Fibroblast of pulmonary artery (primary cell): Measurements from ENCODE around the gene PHF21A.

Experiments used
- DNase-seq: peaks from one replicate; pipeline ENCODE4 v3.0.0-alpha.2; 2010; ENCODE audit warnings: low read depth
- H3K4me3 ChIP-seq: replicated peaks from 2 replicates; pipeline ENCODE4 v1.5.1; 2011; ENCODE audit warnings: low read depth, mild to moderate bottlenecking, control low read depth, low read length, moderate library complexity
- TF ChIP-seq, protein P1 (sequence below): IDR thresholded peaks from 2 replicates; pipeline ENCODE4 v1.5.1; 2011; ENCODE audit warnings: mild to moderate bottlenecking, control low read depth, low read length, inconsistent platforms; ENCODE audit errors: missing control alignments

Gene PHF21A

DNA sequence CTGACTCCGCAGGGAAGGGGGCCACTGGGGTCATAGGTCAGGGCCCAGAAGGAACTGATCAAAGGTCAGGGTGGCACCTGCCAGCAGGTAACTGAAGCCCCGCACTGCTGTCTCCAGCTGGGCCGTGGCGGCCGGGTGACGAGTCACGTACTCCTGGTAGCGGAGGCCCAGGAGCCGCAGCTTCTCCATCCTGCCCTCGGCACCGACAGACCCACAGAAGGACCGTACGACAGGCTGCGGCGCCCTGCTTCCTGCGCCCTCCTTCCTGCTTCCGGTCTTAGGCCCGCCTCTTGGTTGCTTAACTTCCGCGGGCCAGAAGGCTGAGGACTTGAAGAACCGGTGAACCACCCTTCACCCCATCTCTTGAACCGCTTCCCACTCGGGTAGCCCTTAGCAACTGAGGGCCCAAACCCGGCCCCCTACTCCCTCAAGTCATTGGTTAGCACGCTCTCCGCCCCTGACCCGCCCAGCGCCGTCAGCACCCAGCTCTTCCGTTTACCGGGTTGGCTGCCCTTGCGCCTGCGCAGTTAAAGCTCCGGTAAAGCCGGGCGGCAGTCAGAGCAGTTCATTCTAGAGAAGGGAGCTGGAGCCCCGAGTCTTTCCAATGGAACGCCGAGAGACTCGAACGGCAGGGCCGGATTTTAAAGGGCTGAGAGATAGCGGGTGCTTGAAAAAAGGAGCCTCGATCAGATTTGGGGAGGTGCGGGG lies 203.5 kb downstream of the PHF21A start, which contains the start of gene PEX16:
Gene PEX16, minus strand, starts transcription at position 255 of the 708 bp plus-strand sequence. Its CDS starts 66 bp downstream, at position 189.
- peak within 1 kb of the TSS; percentile 99 for H3K4me3 ChIP-seq
- DNase-seq, result peak; percentile 100
- TF ChIP-seq, protein P1, sequence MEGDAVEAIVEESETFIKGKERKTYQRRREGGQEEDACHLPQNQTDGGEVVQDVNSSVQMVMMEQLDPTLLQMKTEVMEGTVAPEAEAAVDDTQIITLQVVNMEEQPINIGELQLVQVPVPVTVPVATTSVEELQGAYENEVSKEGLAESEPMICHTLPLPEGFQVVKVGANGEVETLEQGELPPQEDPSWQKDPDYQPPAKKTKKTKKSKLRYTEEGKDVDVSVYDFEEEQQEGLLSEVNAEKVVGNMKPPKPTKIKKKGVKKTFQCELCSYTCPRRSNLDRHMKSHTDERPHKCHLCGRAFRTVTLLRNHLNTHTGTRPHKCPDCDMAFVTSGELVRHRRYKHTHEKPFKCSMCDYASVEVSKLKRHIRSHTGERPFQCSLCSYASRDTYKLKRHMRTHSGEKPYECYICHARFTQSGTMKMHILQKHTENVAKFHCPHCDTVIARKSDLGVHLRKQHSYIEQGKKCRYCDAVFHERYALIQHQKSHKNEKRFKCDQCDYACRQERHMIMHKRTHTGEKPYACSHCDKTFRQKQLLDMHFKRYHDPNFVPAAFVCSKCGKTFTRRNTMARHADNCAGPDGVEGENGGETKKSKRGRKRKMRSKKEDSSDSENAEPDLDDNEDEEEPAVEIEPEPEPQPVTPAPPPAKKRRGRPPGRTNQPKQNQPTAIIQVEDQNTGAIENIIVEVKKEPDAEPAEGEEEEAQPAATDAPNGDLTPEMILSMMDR, result no peak

DNA sequence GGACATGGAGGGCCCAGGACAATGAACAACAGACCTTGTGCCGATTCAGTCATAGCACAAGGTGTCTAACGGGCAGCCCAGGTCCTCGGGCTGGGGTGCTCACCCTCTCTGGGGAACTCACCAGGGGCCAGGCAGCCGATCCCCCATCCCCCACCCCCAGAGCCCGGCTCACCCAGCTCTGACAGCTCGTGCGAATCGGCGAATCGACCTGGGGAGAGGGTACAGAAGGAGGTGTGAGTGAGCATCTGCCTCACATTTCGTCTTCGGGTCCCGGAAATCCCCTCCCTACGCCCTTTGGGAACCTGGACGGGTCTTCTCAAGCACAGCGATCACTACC lies 204.0 kb downstream of the PHF21A start:
- DNase-seq, result no peak
- TF ChIP-seq, protein P1, result no peak
- peak overlapping the region; percentile 99 for H3K4me3 ChIP-seq

DNA sequence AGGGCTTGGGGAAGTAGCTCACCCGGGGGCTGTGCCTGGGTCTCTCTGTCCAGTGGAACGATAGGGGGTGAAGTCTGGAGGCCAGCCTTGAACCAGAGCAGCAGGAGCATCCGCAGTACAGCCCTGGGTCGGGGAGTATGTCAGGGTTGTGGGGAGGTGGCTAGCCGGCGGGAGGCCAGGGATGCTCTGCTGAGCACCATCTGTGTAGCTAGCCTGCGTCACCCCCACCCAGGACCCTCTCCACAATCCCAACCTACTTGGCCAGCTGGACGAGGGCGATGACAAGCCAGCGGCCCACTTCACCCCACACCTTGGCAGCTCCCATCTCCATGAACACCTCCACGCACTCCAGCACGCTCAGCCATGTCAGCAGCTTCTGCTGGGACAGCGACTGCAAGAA lies 205.8 kb downstream of the PHF21A start:
- no peak for DNase-seq
- TF ChIP-seq, protein P1, result no peak
- H3K4me3 ChIP-seq, result no peak overlapping the region

DNA sequence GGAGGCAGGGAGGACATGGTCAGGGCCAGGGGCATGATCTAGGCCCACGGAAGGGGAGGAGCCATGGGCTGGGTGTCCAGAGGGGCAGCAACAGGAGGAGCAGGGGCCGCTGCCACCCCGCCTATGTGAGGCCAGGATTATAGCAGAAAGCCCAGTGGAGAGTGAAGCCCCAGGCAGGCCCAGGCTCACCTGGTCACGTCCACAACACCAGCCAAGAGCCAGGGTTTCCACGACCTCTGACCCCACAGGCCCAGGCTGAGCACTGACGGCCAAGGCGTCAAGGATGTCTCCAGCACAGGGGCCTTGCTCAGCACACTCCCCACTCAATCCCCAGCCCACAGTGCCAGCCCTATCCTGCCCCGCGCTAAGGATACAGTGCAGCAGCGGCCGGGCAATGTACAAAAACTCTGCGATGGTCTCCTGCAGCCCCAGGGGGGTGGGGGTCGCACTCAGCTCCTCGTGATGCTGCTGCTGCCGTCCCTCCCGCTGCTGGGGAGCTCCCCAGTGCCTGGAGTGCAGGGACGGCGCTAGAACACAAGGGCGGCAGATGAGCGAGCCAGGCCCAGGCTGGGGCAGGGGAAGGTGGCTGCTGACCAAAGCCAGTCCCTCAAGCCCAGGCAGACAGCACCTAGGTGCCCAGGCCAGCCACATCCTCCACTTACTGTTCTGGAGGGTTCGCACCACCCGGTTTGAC lies 207.2 kb downstream of the PHF21A start:
- no peak overlapping the region for H3K4me3 ChIP-seq
- TF ChIP-seq, protein P1, result no peak
- DNase-seq, result no peak

DNA sequence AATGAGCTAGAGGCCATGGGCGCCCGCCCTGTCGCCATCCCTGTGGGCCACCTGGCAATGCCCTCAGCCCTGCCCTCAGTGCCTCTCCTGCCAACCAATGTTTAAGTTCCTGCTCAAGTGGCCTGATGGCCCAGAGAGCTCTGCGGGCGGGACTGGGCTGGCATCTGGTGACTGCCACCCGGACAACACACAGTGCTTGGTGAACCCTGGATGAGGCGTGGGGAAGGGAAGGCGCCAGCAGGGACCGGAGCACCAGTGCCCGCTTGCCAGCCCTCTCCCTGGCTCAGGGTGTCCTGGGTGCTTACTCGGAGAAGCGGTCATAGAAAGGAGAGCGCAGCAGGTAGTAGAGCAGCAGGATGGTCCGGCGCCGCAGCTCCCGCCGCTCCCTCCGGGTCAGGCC lies 207.7 kb downstream of the PHF21A start:
- no peak overlapping the region for H3K4me3 ChIP-seq
- DNase-seq, result no peak
- TF ChIP-seq, protein P1, result no peak

DNA sequence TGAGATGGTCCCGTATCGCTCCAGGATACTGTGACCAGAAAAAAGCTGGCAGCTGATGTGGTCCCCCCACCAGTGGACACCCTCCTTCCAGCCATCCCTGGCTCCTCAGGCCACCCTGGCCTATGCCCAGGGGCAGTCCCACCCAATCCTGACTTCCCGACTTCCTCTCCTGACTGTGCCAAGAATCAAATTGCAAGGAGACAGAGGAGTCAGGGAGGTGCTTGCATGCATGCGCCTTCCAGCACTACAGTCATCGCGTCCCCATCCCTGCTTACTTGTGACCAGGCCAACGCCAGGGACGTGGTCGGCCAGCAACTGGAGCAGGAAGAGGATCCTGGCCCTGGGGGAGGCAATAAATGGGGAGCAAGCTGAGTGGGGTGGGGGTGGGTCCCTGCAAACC lies 210.6 kb downstream of the PHF21A start:
- TF ChIP-seq, protein P1, result no peak
- no peak for DNase-seq

More for the DNA sequence above, 210.6 kb downstream of the PHF21A start:
- no peak overlapping the region for H3K4me3 ChIP-seq
